ENCODE results near the gene DIP2B.
"Not testable (repeated sequence)": the region's sequence is repeated elsewhere in the genome, so short reads cannot be mapped to it uniquely, and the experiment has no call there.

DIP2B gene, protein sequence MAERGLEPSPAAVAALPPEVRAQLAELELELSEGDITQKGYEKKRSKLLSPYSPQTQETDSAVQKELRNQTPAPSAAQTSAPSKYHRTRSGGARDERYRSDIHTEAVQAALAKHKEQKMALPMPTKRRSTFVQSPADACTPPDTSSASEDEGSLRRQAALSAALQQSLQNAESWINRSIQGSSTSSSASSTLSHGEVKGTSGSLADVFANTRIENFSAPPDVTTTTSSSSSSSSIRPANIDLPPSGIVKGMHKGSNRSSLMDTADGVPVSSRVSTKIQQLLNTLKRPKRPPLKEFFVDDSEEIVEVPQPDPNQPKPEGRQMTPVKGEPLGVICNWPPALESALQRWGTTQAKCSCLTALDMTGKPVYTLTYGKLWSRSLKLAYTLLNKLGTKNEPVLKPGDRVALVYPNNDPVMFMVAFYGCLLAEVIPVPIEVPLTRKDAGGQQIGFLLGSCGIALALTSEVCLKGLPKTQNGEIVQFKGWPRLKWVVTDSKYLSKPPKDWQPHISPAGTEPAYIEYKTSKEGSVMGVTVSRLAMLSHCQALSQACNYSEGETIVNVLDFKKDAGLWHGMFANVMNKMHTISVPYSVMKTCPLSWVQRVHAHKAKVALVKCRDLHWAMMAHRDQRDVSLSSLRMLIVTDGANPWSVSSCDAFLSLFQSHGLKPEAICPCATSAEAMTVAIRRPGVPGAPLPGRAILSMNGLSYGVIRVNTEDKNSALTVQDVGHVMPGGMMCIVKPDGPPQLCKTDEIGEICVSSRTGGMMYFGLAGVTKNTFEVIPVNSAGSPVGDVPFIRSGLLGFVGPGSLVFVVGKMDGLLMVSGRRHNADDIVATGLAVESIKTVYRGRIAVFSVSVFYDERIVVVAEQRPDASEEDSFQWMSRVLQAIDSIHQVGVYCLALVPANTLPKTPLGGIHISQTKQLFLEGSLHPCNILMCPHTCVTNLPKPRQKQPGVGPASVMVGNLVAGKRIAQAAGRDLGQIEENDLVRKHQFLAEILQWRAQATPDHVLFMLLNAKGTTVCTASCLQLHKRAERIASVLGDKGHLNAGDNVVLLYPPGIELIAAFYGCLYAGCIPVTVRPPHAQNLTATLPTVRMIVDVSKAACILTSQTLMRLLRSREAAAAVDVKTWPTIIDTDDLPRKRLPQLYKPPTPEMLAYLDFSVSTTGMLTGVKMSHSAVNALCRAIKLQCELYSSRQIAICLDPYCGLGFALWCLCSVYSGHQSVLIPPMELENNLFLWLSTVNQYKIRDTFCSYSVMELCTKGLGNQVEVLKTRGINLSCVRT (N-terminal part only)

GRCh38 chr12:50504798-50505674, at the start of gene DIP2B:
Gene DIP2B (plus strand): TSS chr12:50504985. CDS start chr12:50505141, 156 bp downstream.
- peak; percentile 94 for DNase-seq (ENCODE audit: low read depth)

DNA sequence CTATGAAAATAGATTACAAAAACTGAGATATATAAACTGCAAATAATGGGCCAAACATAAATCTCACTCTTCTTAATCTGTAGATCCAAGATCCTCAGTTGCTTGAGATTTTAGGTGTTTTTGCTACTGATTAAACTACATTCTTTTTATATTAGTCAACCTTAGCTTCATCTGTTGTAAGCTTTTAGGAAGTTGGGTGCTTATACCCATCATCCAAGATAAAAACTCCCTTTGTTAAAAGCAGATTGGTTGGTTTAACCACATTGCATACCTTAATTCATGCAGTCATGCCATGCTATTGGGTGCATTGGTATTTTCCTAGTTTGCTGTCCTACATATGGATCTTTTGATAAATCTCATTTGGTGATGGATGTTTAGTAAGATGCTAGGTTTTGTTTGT, 46.2 kb upstream of the DIP2B start:
- DNase-seq (ENCODE audit: low read depth): no peak

GRCh38 chr12:50467439-50467838, 37.3 kb upstream of the DIP2B start:
- no peak for DNase-seq (ENCODE audit: low read depth)

GRCh38 chr12:50477241-50477832, 27.4 kb upstream of the DIP2B start:
- no peak for DNase-seq (ENCODE audit: low read depth)

DNA sequence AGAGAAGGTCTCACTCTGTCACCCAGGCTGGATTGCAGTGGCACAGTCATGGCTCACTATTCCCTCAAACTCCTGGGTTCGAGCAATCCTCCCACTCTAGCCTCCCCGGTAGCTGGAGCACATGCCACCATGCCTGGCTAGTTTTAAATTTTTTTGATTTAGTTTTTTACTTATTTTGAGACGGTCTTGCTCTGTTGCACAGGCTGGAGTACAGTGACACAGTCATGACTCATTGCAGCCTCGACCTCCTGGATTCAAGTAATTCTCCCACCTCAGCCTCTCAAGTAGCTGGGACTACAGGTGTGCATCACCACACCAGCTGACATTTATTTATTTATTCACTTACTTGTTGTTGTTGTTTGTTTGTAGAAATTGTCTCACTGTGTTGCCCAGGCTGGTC, 22.2 kb upstream of the DIP2B start:
- no peak for DNase-seq (ENCODE audit: low read depth)

- DNase-seq (ENCODE audit: low read depth): no peak
Observed at GRCh38 chr12:50483488-50483887, 21.3 kb upstream of the DIP2B start.

- DNase-seq (ENCODE audit: low read depth): no peak
Observed at GRCh38 chr12:50488801-50489200, 16.0 kb upstream of the DIP2B start.

DNA sequence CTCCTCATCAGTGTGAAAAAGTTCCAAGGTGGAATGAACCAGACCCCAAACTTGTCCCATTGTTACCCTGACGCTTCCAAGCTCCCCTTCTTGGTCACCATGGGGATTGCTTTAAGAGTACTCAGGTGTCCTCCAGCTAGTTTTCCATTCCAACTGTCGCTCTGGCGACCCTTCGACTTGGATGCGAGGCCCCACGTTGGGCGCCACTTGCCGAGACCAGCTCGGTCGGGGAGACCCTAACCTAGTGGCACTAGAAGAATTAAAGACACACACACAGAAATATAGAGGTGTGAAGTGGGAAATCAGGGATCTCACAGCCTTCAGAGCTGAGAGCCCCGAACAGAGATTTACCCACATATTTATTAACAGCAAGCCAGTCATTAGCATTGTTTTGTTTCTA, 6.7 kb upstream of the DIP2B start:
- not testable (repeated sequence) for DNase-seq (ENCODE audit: low read depth)

DNA sequence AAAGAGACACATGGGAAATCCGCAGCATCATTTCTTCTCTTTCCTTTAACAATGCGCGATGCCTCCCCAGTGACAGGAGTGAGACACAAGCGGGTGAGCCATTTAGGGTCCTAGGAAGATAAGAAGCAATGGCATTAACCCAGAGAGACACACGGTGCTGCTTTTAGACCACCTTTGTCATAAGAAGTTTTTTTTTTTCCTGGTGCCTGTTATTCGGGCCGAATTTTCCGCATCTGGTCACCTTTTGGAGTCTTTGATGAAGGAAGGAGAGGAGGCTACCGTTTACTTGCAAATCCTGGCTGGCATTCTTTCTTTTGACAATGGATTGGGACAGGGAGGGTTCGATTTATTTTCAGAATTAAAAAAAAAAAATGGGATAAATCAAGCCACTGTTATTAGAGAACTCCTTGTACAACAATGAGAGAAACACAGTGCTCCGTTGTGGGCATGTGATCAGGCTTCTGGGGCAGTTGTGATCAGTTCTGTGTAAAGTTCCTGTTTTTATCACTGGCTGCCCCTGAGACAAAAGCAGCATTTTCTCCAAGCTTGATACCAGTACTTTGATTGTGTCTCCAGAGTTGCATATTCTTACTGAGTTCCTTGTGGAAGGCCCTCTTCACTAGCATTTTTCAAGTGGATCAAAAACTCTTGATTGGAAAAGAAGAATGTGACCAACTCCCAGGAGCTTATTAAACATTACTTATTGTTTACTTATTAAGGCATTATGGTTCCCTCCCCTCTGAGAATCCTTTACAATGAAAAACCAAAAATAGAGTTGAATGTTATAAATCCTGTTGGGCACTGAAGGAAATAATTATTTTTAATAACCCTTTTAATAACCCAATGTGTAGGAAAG, 1.1 kb downstream of the DIP2B start:
- DNase-seq (ENCODE audit: low read depth): no peak

GRCh38 chr12:50506753-50507473, 2.1 kb downstream of the DIP2B start:
- no peak for DNase-seq (ENCODE audit: low read depth)

DNA sequence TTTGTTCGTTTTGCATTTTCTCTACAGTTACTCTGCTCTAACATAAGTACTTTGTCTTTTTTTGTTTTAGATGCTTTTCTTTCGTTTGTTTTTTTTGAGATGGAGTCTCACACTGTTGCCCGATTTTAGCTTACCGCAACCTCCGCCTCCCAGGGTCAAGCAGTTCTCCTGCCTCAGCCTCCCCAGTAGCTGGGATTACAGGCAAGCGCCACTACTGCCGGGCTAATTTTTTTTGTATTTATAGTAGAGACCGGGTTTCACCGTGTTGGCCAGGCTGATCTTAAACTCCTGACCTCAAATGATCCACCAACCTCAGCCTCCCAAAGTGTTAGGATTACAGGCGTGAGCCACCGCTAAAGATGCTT, 2.7 kb downstream of the DIP2B start:
- no peak for DNase-seq (ENCODE audit: low read depth)

DNA sequence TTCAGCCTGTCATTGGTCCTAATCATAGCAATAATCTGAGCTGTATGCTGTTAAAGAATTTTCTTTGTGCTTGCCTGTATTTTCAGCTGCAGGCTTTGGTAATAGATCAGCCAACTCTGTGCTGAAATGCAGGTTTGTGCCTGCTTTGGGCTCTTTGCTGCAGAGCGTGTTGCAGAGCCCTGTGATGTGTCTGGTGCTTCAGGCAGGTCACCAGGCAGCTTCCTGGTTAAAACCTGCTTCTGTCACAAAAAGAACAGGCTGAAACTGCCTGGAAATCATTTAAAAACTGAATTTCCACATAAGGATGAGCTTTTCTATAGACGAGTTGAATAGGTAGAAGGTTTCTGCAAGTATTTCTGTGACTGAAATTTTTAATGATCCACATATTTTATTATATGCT, 3.1 kb downstream of the DIP2B start:
- no peak for DNase-seq (ENCODE audit: low read depth)

DNA sequence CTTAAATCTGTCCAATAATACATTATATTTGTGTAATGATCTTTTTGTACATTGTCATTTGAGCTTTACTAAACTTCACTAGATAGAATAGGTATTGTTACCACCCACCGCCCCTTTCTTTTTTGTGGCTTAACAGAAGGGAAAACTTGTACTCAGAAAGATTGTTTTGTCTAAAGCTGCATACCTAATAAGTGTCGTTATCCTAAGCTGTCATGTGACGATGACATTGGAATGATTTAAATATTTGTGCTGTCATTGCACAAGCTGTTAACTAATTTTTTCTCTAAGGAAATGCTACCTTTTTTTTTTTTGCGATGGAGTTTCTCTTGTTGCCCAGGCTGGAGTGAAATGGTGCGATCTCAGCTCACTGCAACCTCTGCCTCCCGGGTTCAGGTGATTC, 3.6 kb downstream of the DIP2B start:
- DNase-seq (ENCODE audit: low read depth): no peak

DNA sequence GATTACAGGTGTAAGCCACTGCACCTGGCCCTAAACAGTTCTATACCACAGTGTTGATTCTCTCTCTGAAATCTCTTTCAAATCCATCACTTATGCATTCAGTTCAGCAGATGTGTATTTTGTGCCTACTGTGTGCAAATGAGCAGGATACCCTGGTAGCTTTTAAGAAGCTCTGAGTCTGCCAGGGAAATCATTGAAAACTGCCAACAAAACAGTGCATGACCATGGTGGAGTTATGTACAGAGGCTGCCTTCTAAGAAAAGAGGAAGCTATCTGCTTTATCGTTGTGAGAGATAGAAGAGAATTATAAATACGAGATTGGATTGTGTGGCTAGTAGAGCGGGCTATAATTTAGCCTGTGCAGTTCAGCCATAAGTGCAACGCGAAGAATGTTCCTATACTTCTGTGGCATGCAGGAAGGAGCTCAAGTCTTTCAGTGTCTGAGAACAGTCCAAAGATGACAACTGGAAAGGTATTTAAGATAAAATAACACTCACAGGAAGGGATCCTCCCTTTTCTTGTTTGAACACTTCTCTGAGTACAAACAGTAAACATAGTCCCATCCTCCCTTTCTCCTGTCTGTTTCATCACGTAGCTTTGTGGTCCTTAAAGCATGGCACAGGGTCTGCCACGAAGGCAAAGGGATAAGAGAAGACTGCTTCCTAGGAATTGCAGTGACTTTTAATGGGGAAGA, 4.3 kb downstream of the DIP2B start:
- no peak for DNase-seq (ENCODE audit: low read depth)

- DNase-seq (ENCODE audit: low read depth): no peak
Observed at GRCh38 chr12:50514526-50515276, 9.9 kb downstream of the DIP2B start.

DNA sequence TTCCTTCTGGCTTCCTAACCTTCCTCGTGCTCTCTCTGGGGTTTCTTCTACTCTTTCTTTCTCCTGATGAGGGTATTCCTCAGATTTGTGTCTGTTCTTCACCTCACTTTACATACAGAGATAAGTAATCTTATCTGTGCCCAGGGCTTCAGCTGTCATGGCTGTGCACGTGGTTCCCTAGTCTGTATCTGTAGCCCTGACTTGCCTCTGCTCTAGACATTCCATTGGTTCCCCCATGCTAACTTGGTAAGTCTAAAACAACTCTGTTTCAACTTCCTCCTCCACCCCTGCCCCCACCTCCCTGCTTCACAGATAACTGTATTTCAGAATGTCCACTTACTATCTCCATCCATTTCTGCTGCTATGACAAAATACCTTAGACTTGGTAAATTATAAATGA, 10.8 kb downstream of the DIP2B start:
- DNase-seq (ENCODE audit: low read depth): no peak

DNA sequence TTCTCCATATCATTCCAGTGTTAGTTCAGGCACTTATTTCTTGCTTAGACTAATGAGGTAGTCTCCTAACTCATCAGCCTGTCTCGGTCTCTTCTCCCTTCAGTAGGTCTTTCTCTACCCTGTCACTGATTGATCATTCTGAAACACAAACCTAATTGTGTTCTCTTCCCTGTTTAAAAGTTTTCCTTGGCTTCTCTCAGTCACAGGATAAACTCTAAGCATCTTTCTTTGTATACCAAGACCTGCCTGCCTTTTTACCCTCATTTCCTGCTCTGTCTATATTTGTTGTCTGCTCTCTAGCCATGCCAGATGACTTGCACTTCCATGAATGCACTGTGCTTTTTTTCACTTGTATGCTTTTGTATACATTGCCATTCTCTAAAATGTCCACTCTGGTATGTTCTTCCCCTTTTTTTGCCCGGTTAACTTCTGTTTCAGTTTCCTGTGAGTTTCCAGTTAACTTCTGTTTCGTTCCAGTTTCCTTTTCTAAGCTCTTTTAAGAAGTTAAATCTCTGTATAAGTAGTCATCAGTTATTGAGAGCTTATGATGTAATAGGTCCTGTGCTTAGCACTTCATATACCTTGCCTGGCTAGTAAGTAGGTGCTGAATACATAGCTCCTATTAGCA, 12.8 kb downstream of the DIP2B start:
- no peak for DNase-seq (ENCODE audit: low read depth)

- no peak for DNase-seq (ENCODE audit: low read depth)
Observed at GRCh38 chr12:50518090-50518489, 13.3 kb downstream of the DIP2B start.
